OCI-LY7 (cell line): ENCODE results near the gene ASB4. TPM values are rescaled to one million over a fixed set of nuclear protein-coding genes. Genes with fewer than 3 reads are reported as not detected.

Experiments used
- BruUV-seq: library from RNA; stranded (reverse); fragments of 400-500 nt; replicated peaks from 2 replicates; lab custom pipeline; 2021; lab: Mats Ljungman, UMichigan
- CTCF ChIA-PET: fragments of 300-600 bp; sonication (Branson Sonifier 250); formaldehyde crosslinking; loops from one replicate; lab custom pipeline; 2022; ENCODE audit warnings: antibody characterized with exemption; ENCODE audit not compliant: unreplicated experiment; lab: Charles Lee
- POLR2A ChIA-PET: fragments of 300-600 bp; sonication (Branson Sonifier 250); formaldehyde crosslinking; loops from one replicate; lab custom pipeline; 2022; ENCODE audit warnings: antibody characterized with exemption; lab: Charles Lee
- DNase-seq: peaks from one replicate; pipeline ENCODE4 v3.0.0-alpha.2; 2015; ENCODE audit warnings: low spot score
- H2AFZ ChIP-seq: fragments of 200-600 bp; sonication (generic), shearing (Covaris generic); 2 replicates; pipeline ENCODE4 v1.6.1; 2014; ENCODE audit warnings: mild to moderate bottlenecking, antibody characterized with exemption, low read length, moderate library complexity
- H3K27ac ChIP-seq: fragments of 200-600 bp; sonication (generic); 2 replicates; pipeline ENCODE4 v1.5.1; 2014; ENCODE audit warnings: mixed run types, low read depth, mild to moderate bottlenecking, moderate library complexity, low read length, inconsistent platforms; ENCODE audit not compliant: poor library complexity, severe bottlenecking
- H3K36me3 ChIP-seq: fragments of 200-600 bp; sonication (generic); 2 replicates; pipeline ENCODE4 v1.6.1; 2014; ENCODE audit warnings: mild to moderate bottlenecking, antibody characterized with exemption, low read length, moderate library complexity, mixed read lengths; ENCODE audit not compliant: insufficient read depth
- H3K4me1 ChIP-seq: fragments of 200-600 bp; sonication (generic); 2 replicates; pipeline ENCODE4 v1.5.1; 2014; ENCODE audit warnings: mild to moderate bottlenecking, low read length; ENCODE audit not compliant: insufficient read depth, poor library complexity, severe bottlenecking
- H3K4me2 ChIP-seq: fragments of 200-600 bp; sonication (generic); 2 replicates; pipeline ENCODE4 v1.6.1; 2014; ENCODE audit warnings: mild to moderate bottlenecking, low read length
- H3K4me3 ChIP-seq: fragments of 200-600 bp; sonication (generic); 2 replicates; pipeline ENCODE4 v1.5.1; 2014; ENCODE audit warnings: mild to moderate bottlenecking, low read depth, low read length; ENCODE audit not compliant: poor library complexity, severe bottlenecking
- H3K79me2 ChIP-seq: fragments of 200-600 bp; sonication (generic); 2 replicates; pipeline ENCODE4 v1.6.1; 2016; ENCODE audit warnings: low read depth, mild to moderate bottlenecking, low read length, moderate library complexity, mixed read lengths; ENCODE audit not compliant: insufficient read depth
- H3K9me2 ChIP-seq: fragments of 200-600 bp; sonication (generic); 2 replicates; pipeline ENCODE4 v1.6.1; 2016; ENCODE audit warnings: mild to moderate bottlenecking, low read length, mixed read lengths; ENCODE audit not compliant: insufficient read depth
- H3K9me3 ChIP-seq: fragments of 200-600 bp; sonication (generic); 2 replicates; pipeline ENCODE4 v1.6.1; 2014; ENCODE audit warnings: mild to moderate bottlenecking, mixed run types, low read length, mixed read lengths
- H4K20me1 ChIP-seq: fragments of 200-600 bp; sonication (generic); 2 replicates; pipeline ENCODE4 v1.6.1; 2014; ENCODE audit warnings: mild to moderate bottlenecking, antibody characterized with exemption, low read length, moderate library complexity, mixed read lengths; ENCODE audit not compliant: insufficient read depth
- EZH2phosphoT487 ChIP-seq: fragments of 200-600 bp; sonication (generic); IDR thresholded peaks from 2 replicates; pipeline ENCODE4 v1.6.1; 2018; ENCODE audit warnings: low read depth, borderline replicate concordance, mild to moderate bottlenecking, mixed run types, antibody characterized with exemption, low read length, moderate library complexity, mixed read lengths
- intact Hi-C: fragments of 100-400 bp; cut with micrococcal nuclease; formaldehyde crosslinking; loops from one replicate; pipeline ENCODE4 v1.10.0; 2022; ENCODE audit not compliant: unreplicated experiment
- total RNA-seq, 2 experiments: library from RNA; depleted of rRNA in 1 of 2; stranded (reverse); fragments of >200 nt in 1 of 2; shearing (Covaris generic) in 1 of 2; gene quantifications; 2 replicates each; pipeline ENCODE4 v1.2.3, GENCODE V29; 2014 to 2022
- TF ChIP-seq, protein P1 (sequence below): fragments of 200-600 bp; sonication (generic); conservative IDR thresholded peaks from 2 replicates; pipeline ENCODE4 v1.5.1; 2014; ENCODE audit warnings: mild to moderate bottlenecking, antibody characterized with exemption, low read length, moderate library complexity, mixed read lengths

ASB4 gene
- total RNA-seq, 2 experiments from 2014 or later, result not detected

DNA sequence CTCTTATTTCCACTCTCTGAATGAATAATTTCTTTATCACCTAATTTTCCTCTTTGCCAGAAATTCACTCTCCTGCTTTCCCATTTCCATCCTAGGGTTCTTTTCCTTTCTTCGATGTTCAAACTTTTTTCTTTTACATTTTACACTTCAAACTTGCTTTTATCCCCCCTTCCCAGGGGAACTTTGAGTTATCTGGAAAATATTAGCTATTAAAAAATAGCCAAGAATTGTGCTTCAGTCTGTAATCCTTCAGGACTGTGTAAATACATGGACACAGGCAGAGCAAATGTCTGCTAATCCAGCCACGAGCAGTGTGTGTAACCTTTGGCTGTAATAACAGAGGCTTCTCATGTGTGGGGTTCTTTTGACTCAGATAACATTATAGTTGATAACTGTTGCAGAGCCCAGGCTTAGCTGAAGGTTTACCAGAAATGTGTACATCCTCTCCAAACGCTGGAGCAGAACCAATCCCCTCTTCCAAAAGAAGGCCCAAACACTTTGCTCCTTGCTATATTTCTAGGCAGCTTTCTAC lies 4.6 kb downstream of the ASB4 start:
- no peaks in the 10 kb centered on the region for H4K20me1 ChIP-seq
- no peaks in the 10 kb centered on the region for H3K79me2 ChIP-seq
- ChIA-PET POLR2A (interaction anchor here (2.0 kb wide), 1 partner anchor 8 kb away, joined by 6 read pairs; no protein-coding TSS in a partner anchor), CTCF (no interaction called here)
- no peaks in the 10 kb centered on the region for H3K9me2 ChIP-seq
- intact Hi-C loops, result no loop called here
- TF ChIP-seq, protein P1, sequence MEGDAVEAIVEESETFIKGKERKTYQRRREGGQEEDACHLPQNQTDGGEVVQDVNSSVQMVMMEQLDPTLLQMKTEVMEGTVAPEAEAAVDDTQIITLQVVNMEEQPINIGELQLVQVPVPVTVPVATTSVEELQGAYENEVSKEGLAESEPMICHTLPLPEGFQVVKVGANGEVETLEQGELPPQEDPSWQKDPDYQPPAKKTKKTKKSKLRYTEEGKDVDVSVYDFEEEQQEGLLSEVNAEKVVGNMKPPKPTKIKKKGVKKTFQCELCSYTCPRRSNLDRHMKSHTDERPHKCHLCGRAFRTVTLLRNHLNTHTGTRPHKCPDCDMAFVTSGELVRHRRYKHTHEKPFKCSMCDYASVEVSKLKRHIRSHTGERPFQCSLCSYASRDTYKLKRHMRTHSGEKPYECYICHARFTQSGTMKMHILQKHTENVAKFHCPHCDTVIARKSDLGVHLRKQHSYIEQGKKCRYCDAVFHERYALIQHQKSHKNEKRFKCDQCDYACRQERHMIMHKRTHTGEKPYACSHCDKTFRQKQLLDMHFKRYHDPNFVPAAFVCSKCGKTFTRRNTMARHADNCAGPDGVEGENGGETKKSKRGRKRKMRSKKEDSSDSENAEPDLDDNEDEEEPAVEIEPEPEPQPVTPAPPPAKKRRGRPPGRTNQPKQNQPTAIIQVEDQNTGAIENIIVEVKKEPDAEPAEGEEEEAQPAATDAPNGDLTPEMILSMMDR, result no peak
- TF ChIP-seq EZH2phosphoT487, result no peak
- no peak for DNase-seq
- no peak overlapping the region for H3K27ac ChIP-seq
- BruUV-seq, result no TSS peak
- no peaks in the 10 kb centered on the region for H3K4me1 ChIP-seq
- H2AFZ ChIP-seq, result no peak overlapping the region
- no peaks in the 10 kb centered on the region for H3K9me3 ChIP-seq
- H3K4me2 ChIP-seq, result no peak overlapping the region
- no peak overlapping the region for H3K4me3 ChIP-seq
- no peaks in the 10 kb centered on the region for H3K36me3 ChIP-seq

DNA sequence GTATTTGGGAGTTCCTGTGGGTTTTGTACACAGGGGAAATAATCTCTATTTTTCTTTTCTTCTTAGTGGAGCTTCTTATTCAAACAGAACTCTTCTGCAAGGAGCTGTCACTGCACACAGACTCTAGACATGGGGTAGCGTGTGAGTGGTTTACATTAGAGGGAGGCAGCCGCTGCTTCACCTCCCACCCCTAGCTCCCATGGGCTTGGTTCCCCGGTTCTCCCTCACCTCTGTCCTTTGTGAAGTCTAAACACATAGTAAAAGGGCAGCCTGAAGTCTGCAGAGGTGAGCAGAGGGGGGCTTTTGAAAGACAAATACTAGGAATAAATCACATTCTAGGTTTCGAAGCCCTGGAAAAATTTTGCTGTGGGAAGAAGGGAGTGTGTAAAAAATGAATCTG lies 5.5 kb downstream of the ASB4 start:
- ChIA-PET POLR2A (interaction anchor here (0.6 to 2.0 kb wide), 4 partner anchors 9 to 1466 kb away, joined by 3 to 6 read pairs (median 3); no protein-coding TSS in a partner anchor), CTCF (no interaction called here)
- H4K20me1 ChIP-seq, result no peaks in the 10 kb centered on the region
- TF ChIP-seq, protein P1, result no peak
- no peak for TF ChIP-seq EZH2phosphoT487
- H3K27ac ChIP-seq, result no peak overlapping the region
- BruUV-seq, result no TSS peak
- H3K9me2 ChIP-seq, result no peaks in the 10 kb centered on the region
- H3K4me1 ChIP-seq, result no peaks in the 10 kb centered on the region
- H3K9me3 ChIP-seq, result no peaks in the 10 kb centered on the region
- no peaks in the 10 kb centered on the region for H3K79me2 ChIP-seq
- no peak overlapping the region for H3K4me2 ChIP-seq
- no peak overlapping the region for H3K4me3 ChIP-seq
- intact Hi-C loops, result no loop called here
- no peak overlapping the region for H2AFZ ChIP-seq
- DNase-seq, result no peak
- H3K36me3 ChIP-seq, result no peaks in the 10 kb centered on the region

DNA sequence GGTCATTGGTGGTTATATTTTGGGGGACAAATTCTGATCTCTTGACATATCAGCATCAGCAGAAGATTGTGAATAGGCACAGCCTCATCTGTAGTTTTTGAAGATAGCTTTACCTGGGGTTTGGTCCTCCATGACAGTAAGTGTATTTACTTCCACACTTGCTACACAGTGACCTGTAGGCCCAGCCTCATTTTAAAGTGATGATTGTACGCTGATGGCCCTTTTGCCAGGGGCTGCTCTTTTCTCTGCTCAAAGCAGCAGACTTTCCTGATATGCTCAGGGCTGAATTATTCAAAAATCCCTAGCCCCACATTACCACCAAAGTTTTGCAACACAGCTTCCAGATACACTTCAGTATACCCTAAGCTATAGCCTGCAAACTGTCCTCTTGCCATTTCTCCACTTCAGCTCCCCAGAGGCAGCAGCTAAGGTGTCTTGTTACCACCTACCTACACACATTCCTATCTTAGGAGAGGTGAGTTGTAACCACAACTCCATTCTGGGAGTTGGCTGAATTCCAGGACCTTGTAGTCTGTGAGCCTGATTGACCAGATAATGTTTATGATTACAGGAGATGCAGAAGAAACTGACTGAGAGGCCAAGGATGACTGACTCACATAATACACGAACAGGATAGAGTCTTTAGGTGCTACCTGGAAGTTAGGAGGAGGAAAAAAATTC lies 6.0 kb downstream of the ASB4 start:
- no peak overlapping the region for H3K4me2 ChIP-seq
- no peak overlapping the region for H3K4me3 ChIP-seq
- H3K79me2 ChIP-seq, result no peaks in the 10 kb centered on the region
- ChIA-PET CTCF (no interaction called here), POLR2A (interaction anchor here (2.0 kb wide), 1 partner anchor 10 kb away, joined by 6 read pairs; no protein-coding TSS in a partner anchor)
- TF ChIP-seq, protein P1, result no peak
- no peak for TF ChIP-seq EZH2phosphoT487
- no peaks in the 10 kb centered on the region for H3K4me1 ChIP-seq
- H3K36me3 ChIP-seq, result no peaks in the 10 kb centered on the region
- no TSS peak for BruUV-seq
- H4K20me1 ChIP-seq, result no peaks in the 10 kb centered on the region
- DNase-seq, result no peak
- no peaks in the 10 kb centered on the region for H3K9me3 ChIP-seq
- no peak overlapping the region for H2AFZ ChIP-seq
- no peak overlapping the region for H3K27ac ChIP-seq
- no peaks in the 10 kb centered on the region for H3K9me2 ChIP-seq
- intact Hi-C loops, result no loop called here
